ENCODE results near the gene DSC1. TPM values are rescaled to one million over a fixed set of nuclear protein-coding genes. Genes with fewer than 3 reads are reported as not detected.

The DSC1 gene
- total RNA-seq, 4 donors from 2014 or later = not detected

DNA sequence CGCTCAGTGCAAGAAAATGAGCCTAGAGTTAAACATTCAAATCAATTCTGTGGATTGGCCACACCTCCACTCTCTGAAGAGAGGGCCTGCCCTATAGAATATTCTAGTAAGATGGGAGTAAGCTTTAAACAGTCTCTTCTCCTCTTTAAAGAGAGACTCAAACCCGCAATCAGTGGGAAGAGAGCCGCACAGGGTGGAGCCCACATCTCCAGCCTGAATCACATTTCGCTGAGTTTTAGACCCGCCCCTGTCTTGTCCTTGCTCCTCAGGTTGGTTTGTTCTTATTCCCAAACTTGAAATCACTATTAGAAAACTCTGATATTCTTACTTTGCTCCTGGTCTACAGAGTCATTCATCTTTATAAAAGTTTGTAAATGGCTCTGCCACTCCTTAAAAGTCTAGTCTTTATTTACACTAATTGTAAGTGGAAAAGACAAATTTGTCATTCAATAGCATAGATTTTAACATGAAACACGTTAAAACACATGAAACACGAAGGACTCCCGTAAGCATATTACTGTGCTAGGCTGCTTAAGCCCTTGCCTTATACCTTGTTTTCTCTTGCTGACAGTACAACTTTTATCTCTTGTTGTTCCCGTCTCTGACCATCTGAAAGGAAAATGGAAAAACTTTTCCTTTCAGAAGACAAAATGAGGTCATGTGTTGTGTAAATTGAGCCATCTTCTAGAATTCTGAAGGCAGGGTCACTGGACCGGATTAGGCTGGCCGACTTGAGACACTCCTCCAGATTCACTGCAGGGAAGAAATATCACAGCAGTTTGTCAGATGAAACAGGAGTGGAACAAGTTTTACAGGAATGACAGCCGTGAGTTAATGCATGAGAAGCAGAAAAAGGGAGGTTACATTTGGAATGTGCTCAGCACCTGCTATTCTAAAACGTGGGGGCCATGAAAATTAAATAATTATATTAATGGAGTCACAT is 5.6 kb downstream of the DSC1 start:
- TF ChIP-seq POLR2A (IDR thresholded peaks at IDR 0.05) = no peak
- TF ChIP-seq, protein P1, sequence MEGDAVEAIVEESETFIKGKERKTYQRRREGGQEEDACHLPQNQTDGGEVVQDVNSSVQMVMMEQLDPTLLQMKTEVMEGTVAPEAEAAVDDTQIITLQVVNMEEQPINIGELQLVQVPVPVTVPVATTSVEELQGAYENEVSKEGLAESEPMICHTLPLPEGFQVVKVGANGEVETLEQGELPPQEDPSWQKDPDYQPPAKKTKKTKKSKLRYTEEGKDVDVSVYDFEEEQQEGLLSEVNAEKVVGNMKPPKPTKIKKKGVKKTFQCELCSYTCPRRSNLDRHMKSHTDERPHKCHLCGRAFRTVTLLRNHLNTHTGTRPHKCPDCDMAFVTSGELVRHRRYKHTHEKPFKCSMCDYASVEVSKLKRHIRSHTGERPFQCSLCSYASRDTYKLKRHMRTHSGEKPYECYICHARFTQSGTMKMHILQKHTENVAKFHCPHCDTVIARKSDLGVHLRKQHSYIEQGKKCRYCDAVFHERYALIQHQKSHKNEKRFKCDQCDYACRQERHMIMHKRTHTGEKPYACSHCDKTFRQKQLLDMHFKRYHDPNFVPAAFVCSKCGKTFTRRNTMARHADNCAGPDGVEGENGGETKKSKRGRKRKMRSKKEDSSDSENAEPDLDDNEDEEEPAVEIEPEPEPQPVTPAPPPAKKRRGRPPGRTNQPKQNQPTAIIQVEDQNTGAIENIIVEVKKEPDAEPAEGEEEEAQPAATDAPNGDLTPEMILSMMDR (IDR thresholded peaks at IDR 0.05) = no peak

DNA sequence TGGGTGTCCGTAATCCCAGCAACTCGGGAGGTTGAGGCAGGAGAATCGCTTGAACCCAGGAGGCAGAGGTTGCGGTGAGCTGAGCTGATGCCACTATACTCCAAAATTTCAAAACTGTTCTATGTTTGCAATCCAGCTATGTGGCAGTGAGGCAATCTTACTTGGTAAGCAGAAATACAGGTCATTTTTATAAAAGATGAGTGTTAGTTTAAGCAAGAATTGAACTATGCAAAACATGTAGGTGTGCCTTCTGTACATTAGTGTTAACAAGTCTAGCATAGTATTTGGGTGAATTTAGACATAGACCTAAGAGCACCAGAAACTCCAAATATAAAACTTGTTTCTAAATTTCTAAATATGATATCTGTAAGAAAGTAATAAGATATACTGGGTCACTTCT is 7.2 kb downstream of the DSC1 start:
- Histone ChIP-seq H3K9me3 (no peaks in the 10 kb centered on the region), H3K27me3 (no peaks in the 10 kb centered on the region), H3K27ac (no peak overlapping the region), H3K4me1 (no peaks in the 10 kb centered on the region), H3K36me3 (no peaks in the 10 kb centered on the region), H3K4me3 (no peak overlapping the region)
- intact Hi-C loops (cut with DNase I; ENCODE audit: low total_unique reads) = no loop called here
- TF ChIP-seq, protein P1 (IDR thresholded peaks at IDR 0.05) = no peak
- TF ChIP-seq POLR2A (IDR thresholded peaks at IDR 0.05) = no peak
- no peak for DNase-seq

More for the DNA sequence above, 5.6 kb downstream of the DSC1 start:
- H3K4me1 ChIP-seq = no peaks in the 10 kb centered on the region
- H3K27ac ChIP-seq = no peak overlapping the region
- no peaks in the 10 kb centered on the region for H3K9me3 ChIP-seq
- no peak overlapping the region for H3K4me3 ChIP-seq
- DNase-seq = no peak
- intact Hi-C loops (cut with DNase I; ENCODE audit: low total_unique reads) = no loop called here
- H3K36me3 ChIP-seq = no peaks in the 10 kb centered on the region
- no peaks in the 10 kb centered on the region for H3K27me3 ChIP-seq

DNA sequence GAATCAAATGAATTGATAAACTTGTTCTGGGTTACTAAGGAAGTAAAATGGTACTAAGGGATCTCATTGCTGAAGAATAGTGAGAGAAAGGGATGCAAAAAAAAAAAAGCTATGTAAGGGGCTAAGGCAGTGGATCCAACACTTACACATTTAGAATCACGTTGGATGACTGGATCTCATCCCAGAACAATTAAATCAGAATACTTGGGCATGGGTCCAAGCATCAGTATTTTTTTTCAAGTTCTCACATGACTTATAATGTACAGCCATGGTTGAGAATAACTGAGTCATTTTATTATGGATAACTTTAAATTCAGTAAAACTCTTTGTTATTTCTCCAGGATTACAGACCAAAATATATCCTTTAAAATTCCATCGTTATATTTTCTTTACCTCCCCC is 8.5 kb downstream of the DSC1 start:
- intact Hi-C loops (cut with DNase I; ENCODE audit: low total_unique reads) = no loop called here
- no peak for TF ChIP-seq POLR2A (IDR thresholded peaks at IDR 0.05)
- TF ChIP-seq, protein P1 (IDR thresholded peaks at IDR 0.05) = no peak

DNA sequence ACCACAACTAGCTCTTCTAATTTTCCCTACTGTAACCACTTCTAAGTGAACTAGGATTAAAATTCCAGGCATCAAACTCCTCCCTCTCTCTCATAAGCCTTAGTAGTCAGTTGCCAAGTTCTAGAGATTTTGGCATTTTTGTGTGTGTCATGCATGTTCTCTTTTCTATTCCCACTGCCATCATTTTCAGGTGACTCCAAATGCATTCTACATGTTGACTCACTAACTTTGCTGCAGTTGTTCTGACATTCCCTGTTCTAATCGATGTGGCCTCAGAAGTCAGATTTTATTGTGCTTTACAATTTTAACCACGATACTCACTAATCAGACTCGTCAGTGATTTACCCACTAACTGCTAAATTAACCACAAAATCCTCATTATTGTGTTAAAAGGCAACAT is 13.3 kb downstream of the DSC1 start:
- DNase-seq = no peak

More for the DNA sequence above, 8.5 kb downstream of the DSC1 start:
- no peak for DNase-seq
- Histone ChIP-seq H3K4me3 (no peak overlapping the region), H3K9me3 (no peaks in the 10 kb centered on the region), H3K27me3 (no peaks in the 10 kb centered on the region), H3K4me1 (no peaks in the 10 kb centered on the region), H3K36me3 (no peaks in the 10 kb centered on the region), H3K27ac (no peak overlapping the region)

DNA sequence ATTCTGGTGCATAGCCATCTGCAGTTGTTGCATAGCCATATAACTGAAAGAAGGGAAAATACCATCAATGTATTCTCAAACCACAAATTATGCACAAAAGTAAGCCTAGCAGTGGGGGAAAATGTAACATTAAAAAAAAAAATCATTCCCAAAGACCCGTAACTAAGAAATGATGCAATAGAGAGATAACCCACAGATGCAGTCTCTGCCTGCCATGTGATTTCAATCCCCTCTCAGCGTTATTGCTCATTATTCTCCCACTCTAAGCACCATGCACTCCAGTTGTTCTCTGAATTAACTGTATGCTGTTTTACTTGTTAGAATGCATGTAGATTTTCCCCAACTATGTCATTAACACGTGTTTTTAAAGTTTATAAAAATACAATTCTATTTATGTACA is 14.1 kb downstream of the DSC1 start:
- Histone ChIP-seq H3K4me3 (no peak overlapping the region), H3K4me1 (no peaks in the 10 kb centered on the region), H3K36me3 (no peaks in the 10 kb centered on the region), H3K27ac (no peak overlapping the region), H3K27me3 (no peaks in the 10 kb centered on the region), H3K9me3 (no peaks in the 10 kb centered on the region)
- DNase-seq = no peak
- intact Hi-C loops (cut with DNase I; ENCODE audit: low total_unique reads) = no loop called here
- no peak for TF ChIP-seq POLR2A (IDR thresholded peaks at IDR 0.05)
- TF ChIP-seq, protein P1 (IDR thresholded peaks at IDR 0.05) = no peak

More for the DNA sequence above, 13.3 kb downstream of the DSC1 start:
- H3K27me3 ChIP-seq = no peaks in the 10 kb centered on the region
- H3K4me3 ChIP-seq = no peak overlapping the region
- intact Hi-C loops (cut with DNase I; ENCODE audit: low total_unique reads) = no loop called here
- no peaks in the 10 kb centered on the region for H3K36me3 ChIP-seq
- TF ChIP-seq, protein P1 (IDR thresholded peaks at IDR 0.05) = no peak
- TF ChIP-seq POLR2A (IDR thresholded peaks at IDR 0.05) = no peak
- no peak overlapping the region for H3K27ac ChIP-seq
- H3K9me3 ChIP-seq = no peaks in the 10 kb centered on the region
- no peaks in the 10 kb centered on the region for H3K4me1 ChIP-seq
